Measurements from ENCODE around the gene TTC3.
"Not testable (repeated sequence)": the region's sequence is repeated elsewhere in the genome, so short reads cannot be mapped to it uniquely, and the experiment has no call there.

Gene TTC3

DNA sequence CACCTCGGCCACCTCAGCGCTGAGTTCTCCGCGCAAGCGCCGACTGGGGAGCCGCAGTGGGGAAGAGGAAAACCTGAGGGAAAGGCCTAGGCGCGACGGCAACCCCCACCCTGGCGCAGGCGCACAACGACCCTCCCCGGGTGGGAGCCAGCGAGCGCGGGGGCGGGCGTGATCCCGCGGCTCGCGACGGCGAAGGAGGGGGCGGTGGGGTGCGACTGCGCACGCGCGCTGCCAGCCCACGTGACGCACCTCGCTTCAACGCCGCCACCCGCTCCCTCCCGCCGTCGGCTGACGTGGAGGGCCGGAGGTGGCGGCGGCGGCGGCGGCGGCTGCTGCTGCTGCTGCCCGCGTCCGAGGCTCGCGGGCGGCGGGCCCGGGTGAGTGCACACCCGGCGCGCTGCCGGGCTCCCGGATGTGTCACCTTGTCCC lies at the start of gene TTC3, which contains the start of gene PIGP:
Gene TTC3, plus strand, starts transcription at position 267 of the 429 bp plus-strand sequence. CDS start 14,004 bp downstream, outside the sequence.
Gene PIGP, minus strand, starts transcription at position 84 of the 429 bp plus-strand sequence. CDS start 556 bp downstream, outside the sequence.
- DNase-seq = peak; percentile 94

DNA sequence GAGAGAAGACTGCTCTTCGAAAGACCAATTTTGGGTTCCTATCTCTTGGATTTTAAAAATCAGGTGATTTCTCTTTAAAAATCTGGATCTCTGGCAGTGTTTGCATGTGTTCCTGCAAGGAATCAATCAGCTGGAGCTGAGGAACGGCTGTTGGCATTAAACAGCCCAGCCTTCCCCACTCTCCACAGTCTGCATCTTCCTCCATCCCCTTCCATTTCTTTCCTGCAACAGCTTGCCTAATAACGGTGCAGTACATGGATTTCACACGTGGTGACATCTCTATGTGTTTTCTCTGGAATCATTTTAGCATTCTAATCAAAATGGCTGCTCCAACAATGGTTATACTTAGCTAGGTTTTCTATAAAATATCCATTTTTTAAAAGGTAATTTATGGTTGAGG lies 46.6 kb upstream of the TTC3 start:
- no peak for DNase-seq

DNA sequence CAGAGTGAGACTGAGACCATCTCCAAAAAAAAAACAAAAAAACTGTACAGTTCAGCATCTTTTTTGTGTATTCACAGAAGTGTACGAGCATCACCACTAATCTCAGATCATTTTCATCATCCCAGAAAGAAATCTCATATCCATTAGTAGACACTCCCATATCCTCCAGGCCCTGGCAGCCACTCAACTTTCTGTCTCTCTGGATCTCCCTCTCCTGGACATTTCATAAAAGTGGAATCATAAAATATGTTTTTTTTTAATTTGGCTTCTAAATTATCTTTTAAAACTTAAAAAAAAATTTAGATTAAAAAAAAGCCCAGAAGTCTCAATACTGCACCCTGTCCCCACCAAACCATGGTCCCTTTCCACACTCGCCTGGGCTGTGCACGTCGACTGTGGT lies 44.5 kb upstream of the TTC3 start:
- DNase-seq = no peak

GRCh38 chr21:37030864-37031263 lies 42.2 kb upstream of the TTC3 start:
- DNase-seq = no peak

DNA sequence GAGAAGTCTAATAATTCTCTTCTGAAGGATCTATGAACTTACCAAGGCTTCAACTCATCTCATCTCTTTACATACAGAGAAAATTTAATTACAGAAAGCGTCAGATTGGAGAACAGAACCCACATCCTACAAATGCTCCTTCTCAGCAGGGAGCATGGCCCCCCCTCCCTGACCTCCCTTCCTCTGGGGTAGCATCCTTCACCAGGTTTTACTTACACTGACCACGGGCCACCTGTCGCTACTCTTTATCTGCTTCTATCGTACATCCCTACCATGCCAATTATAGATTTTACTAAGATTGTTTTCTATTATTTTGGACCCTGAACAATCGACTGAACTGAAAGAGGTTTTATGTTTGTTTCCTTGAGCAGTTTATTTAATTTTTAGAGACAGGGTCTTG lies 40.8 kb upstream of the TTC3 start:
- no peak for DNase-seq

- no peak for DNase-seq
Measured at GRCh38 chr21:37032877-37033471, 40.1 kb upstream of the TTC3 start.

DNA sequence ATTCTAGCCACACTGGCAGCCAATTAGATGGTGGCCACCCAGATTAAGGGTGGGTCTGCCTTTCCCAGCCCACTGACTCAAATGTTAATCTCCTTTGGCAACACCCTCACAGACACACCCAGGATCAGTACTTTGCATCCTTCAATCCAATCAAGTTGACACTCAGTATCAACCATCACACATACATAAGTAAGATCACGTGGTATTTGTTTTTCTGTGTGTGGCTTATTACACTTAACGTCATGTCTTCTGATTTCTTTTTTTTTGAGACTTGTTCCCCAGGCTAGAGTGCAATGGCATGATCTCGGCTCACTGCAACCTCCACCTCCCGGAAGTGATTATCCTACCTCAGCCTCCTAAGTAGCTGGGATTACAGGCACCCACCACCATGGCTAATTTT lies 38.7 kb upstream of the TTC3 start:
- not testable (repeated sequence) for DNase-seq

DNA sequence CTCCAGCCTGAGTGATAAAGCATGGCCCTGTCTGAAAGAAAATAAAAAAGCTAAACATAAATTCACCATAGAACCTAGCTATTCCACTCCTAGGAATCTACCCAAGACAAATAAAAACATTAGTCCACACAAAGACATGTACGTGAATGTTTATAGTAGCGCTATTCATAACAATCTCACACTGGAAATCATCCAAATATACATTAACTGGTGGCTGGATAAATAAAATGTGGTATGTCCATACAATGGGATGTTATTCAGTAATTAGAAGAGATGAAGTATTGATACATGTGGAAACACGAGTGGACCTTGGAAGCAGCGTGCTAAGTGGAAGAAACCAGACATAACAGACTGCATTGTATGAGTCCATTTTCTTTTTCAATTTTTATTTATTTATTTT lies 36.9 kb upstream of the TTC3 start:
- DNase-seq = no peak

DNA sequence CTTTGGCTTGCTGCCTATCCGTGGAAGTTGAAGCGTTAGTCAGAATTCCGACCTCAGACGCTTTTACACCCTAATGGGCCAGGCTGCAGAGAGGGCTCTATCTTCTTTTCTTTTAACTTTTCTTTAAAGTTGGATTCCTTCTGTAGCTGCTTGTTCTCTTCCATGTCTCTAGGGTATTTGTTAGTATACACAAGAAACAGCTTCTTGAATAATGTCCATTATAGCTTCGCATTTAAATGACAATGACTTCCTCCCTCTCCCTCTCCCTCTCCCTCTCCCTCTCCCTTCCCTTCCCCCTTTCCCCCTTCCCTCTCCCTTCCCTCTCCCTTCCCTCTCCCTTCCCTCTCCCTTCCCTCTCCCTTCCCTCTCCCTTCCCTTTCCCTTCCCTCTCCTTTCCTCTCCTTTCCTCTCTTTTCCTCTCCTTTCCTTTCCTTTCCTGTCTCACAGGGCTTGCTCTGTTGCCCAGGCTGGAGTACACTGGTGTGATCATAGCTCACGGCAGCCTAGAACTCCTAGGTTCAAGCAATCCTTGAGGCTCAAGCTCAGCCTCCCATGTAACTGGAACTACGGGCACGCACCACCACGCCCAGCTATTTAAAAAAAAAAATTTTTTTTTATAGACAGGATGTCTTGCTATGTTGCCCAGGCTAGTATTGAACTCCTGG lies 33.5 kb upstream of the TTC3 start:
- DNase-seq = no peak

DNA sequence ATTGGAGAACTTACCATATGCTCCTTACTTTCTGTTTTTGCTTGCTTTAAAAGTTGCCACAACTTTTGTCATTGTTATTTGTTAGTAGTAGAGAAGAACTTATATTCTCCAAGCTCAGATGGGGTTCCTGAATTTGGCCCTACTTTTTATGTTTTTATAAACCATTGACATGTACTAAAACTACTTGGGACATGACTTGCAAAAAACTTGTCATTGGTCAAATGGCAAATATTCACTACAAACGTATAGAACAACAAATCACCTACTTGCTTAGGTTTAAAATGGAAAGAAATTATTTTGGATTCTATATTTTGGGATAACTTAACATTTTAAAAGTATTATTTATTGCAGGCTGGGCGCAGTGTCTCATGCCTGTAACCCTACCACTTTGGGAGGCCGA lies 32.8 kb upstream of the TTC3 start:
- no peak for DNase-seq

- no peak for DNase-seq
Measured at GRCh38 chr21:37041706-37042271, 31.3 kb upstream of the TTC3 start.

- no peak for DNase-seq
Measured at GRCh38 chr21:37043818-37044217, 29.2 kb upstream of the TTC3 start.

- DNase-seq = no peak
Measured at GRCh38 chr21:37044643-37045042, 28.4 kb upstream of the TTC3 start.

GRCh38 chr21:37045149-37045548 lies 27.9 kb upstream of the TTC3 start:
- no peak for DNase-seq

GRCh38 chr21:37045556-37045955 lies 27.5 kb upstream of the TTC3 start:
- DNase-seq = no peak

DNA sequence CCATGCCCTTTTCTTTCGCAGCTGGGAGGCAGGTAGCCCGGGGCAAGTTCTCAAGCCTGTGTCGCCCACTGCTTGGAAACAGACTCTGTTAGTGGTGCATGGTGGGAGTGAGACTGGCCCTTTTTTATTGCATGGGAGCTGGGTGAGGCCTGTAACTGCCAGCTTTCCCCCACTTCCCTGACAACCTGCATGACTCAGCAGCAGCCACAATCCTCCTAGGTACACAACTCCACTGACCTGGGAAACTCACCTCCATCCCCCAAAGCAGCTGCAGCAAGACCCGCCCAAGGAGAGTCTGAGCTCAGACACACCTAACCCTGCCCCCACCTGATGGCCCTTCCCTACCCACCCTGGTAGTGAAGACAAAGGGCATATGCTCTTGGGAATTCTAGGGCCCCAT lies 26.0 kb upstream of the TTC3 start:
- DNase-seq = no peak

DNA sequence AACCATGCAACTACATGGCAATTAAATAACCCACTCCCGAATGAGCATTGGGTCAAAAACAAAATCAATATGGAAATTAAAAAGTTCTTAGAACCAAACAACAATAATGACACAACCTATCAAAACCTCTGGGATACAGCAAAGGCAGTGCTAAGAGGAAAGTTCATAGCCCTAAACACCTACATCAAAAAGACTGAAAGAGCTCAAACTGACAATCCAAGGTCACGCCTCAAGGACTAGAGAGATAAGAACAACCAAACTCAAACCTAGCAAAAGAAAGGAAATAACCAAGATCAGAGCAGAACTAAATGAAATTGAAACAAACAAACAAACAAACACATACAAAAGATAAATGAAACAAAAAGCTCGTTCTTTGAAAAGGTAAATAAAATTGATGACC lies 23.3 kb upstream of the TTC3 start:
- not testable (repeated sequence) for DNase-seq

DNA sequence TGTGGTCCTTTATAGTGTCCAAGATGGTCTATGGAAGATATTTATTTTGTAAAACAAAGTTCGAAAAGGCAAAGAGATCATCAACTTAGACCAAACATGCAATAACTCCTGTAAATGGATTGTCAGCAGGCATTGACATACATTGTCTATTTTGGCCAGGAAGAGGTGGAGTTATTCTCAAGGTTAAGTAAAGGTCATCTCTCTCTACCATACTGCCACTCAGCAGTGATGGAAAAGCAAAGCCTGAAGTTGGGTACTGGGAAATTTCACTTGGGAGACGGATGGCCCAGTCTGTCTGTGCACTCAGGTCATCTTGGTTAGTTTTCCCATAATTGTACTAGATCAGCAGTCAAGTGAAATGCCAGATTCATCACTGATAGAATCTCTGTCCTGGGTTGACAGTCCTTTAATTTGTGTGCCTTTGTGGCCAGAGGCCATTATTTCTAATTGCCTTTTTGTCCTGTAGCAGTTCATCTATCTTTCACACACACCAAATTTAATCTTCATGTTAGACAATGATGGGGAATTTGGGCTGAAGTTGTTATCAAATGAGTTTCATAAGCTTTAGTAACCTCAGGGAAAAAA lies 17.7 kb upstream of the TTC3 start:
- no peak for DNase-seq

DNA sequence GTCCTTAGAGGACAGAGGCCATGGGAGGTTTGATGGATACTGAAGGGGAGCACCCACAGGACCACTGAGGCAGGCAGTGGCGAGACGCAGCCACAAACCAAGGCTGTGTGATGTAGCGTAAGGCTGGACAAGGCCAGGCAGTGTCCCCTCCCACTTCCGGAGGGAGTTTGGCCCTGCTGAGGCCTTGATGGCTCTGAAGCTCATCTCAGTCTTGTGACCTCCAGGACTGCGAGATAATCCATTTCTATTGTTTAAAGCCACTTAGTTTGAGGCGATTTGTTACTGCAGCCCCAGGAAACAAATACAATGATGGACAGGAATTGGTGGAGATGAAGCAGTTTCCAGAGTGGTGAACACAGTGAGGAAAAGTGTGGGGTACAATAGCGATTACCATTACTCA lies 15.4 kb upstream of the TTC3 start:
- no peak for DNase-seq

GRCh38 chr21:37058261-37058660 lies 14.8 kb upstream of the TTC3 start:
- DNase-seq = no peak

GRCh38 chr21:37059181-37059580 lies 13.9 kb upstream of the TTC3 start:
- no peak for DNase-seq

- no peak for DNase-seq
Measured at GRCh38 chr21:37060296-37060695, 12.8 kb upstream of the TTC3 start.

DNA sequence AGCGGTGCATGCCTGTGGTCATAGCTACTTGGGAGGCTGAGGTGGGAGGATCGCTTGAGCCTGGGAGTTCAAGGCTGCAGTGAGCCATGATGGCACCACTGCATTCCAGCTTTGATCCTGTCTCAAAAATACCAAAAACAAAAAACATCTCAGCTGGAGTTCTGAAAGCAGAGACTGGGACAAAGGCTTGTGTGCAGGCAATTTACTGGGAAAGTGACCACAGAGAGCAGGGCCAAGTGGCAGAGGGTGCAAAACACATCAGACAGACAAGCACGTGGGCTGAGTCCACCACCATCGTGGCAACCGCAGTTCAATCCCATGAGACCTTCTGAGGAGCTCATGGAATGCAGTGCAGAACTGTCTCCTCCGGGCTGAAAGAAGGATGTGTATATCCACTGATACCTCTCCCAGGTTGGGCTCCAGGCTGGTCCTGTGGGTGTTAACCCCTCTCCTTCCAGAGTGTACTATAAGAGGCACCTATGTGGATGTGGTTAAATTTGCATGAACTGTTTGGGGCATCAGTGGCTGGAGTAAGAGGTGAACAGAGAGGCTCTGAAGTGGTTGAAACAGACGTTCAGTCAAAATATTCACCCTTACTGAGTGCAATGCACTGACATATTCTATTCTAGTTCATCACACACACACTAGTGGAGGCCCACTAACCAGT lies 11.0 kb upstream of the TTC3 start:
- no peak for DNase-seq

GRCh38 chr21:37062593-37062935 lies 10.5 kb upstream of the TTC3 start:
- no peak for DNase-seq

Data from activated CD4-positive, alpha-beta T cell treated with anti-CD3 and anti-CD28 coated beads for 1 hour (primary cell).